Nephron (organoid): ENCODE data around the gene GNAS.
A peak's percentile ranks its signal among the peaks of the same experiment; 100 is the strongest.

Experiments
- H3K27ac Mint-ChIP-seq, 3 experiments: 2 replicates each; pipeline ENCODE4 v1.8.0; 2020; ENCODE audit warnings: mixed read lengths in 3 of 3, mild to moderate bottlenecking in 2 of 3, moderate library complexity in 1 of 3
- H3K27me3 Mint-ChIP-seq: 2 replicates; pipeline ENCODE4 v1.8.0; 2021; ENCODE audit warnings: low read depth, mild to moderate bottlenecking, moderate library complexity, mixed read lengths
- H3K36me3 Mint-ChIP-seq: 2 replicates; pipeline ENCODE4 v1.8.0; 2020; ENCODE audit warnings: low read depth, mixed read lengths
- H3K4me1 Mint-ChIP-seq: 2 replicates; pipeline ENCODE4 v1.8.0; 2020; ENCODE audit warnings: mixed read lengths
- H3K4me3 Mint-ChIP-seq, 3 experiments: 2 replicates each; pipeline ENCODE4 v1.8.0; 2020; ENCODE audit warnings: mild to moderate bottlenecking in 3 of 3, mixed read lengths in 3 of 3, moderate library complexity in 2 of 3
- H3K9me3 Mint-ChIP-seq: 2 replicates; pipeline ENCODE4 v1.8.0; 2020; ENCODE audit warnings: mixed read lengths
- CTCF ChIP-seq, 3 experiments: fragments of 200-600 bp; sonication (generic); IDR thresholded peaks; one replicate each; pipeline ENCODE4 v1.5.0; 2021; ENCODE audit warnings: antibody characterized with exemption in 3 of 3; ENCODE audit not compliant: unreplicated experiment in 3 of 3

GNAS gene

GRCh38 chr20:58842276-58842675 lies 10.2 kb upstream of the GNAS start:
- Mint-ChIP-seq H3K27me3 (peaks cover 92% of the 10 kb centered on the region), H3K4me3 (peak overlapping the region; percentile 79 to 90 (median 85)), H3K4me1 (peaks cover 21% of the 10 kb centered on the region), H3K9me3 (no peaks in the 10 kb centered on the region), H3K27ac (no peak overlapping the region), H3K36me3 (peaks cover 38% of the 10 kb centered on the region)
- no peak for TF ChIP-seq CTCF (IDR thresholded peaks at IDR 0.05; ENCODE audit: unreplicated experiment in 3 of 3)

GRCh38 chr20:58843128-58843556 lies 9.4 kb upstream of the GNAS start:
- peaks cover 38% of the 10 kb centered on the region for H3K36me3 Mint-ChIP-seq
- no peaks in the 10 kb centered on the region for H3K9me3 Mint-ChIP-seq
- H3K27me3 Mint-ChIP-seq, result peaks cover 92% of the 10 kb centered on the region
- H3K4me1 Mint-ChIP-seq, result peaks cover 24% of the 10 kb centered on the region
- H3K4me3 Mint-ChIP-seq, result peak overlapping the region in 2 of 3 experiments; percentile 85 to 90
- no peak overlapping the region for H3K27ac Mint-ChIP-seq
- no peak for TF ChIP-seq CTCF (IDR thresholded peaks at IDR 0.05; ENCODE audit: unreplicated experiment in 3 of 3)

GRCh38 chr20:58845706-58846105 lies 6.8 kb upstream of the GNAS start:
- no peak overlapping the region for H3K27ac Mint-ChIP-seq
- H3K27me3 Mint-ChIP-seq, result peaks cover 87% of the 10 kb centered on the region
- peaks cover 41% of the 10 kb centered on the region for H3K4me1 Mint-ChIP-seq
- peaks cover 32% of the 10 kb centered on the region for H3K36me3 Mint-ChIP-seq
- TF ChIP-seq CTCF (IDR thresholded peaks at IDR 0.05; ENCODE audit: unreplicated experiment in 3 of 3), result no peak
- no peaks in the 10 kb centered on the region for H3K9me3 Mint-ChIP-seq
- no peak overlapping the region for H3K4me3 Mint-ChIP-seq

GRCh38 chr20:58847463-58847862 lies 5.1 kb upstream of the GNAS start:
- Mint-ChIP-seq H3K9me3 (no peaks in the 10 kb centered on the region), H3K27ac (no peak overlapping the region), H3K27me3 (peaks cover 87% of the 10 kb centered on the region), H3K36me3 (peaks cover 18% of the 10 kb centered on the region), H3K4me1 (peaks cover 43% of the 10 kb centered on the region), H3K4me3 (peak overlapping the region in 2 of 3 experiments; percentile 3 to 91)
- TF ChIP-seq CTCF (IDR thresholded peaks at IDR 0.05; ENCODE audit: unreplicated experiment in 3 of 3), result no peak

GRCh38 chr20:58850693-58851174 lies 1.8 kb upstream of the GNAS start, which contains the start of gene GNAS-AS1:
GNAS-AS1 (minus strand) TSS chr20:58850902.
- Mint-ChIP-seq H3K36me3 (peaks cover 10% of the 10 kb centered on the region), H3K4me3 (peak within 1 kb of the TSS; percentile 88 to 96 (median 91)), H3K27me3 (peaks cover 77% of the 10 kb centered on the region), H3K4me1 (peaks cover 36% of the 10 kb centered on the region), H3K27ac (peak within 1 kb of the TSS in 1 of 3 experiments; percentile 6), H3K9me3 (peaks cover 2% of the 10 kb centered on the region)
- no peak for TF ChIP-seq CTCF (IDR thresholded peaks at IDR 0.05; ENCODE audit: unreplicated experiment in 3 of 3)
